Fibroblast of pulmonary artery (primary cell): Measurements from ENCODE around the gene LYPD6.
A peak's percentile ranks its signal among the peaks of the same experiment; 100 is the strongest.
"Not testable (repeated sequence)": the region's sequence is repeated elsewhere in the genome, so short reads cannot be mapped to it uniquely, and the experiment has no call there.

Experiments
- DNase-seq: peaks from one replicate; pipeline ENCODE4 v3.0.0-alpha.2; 2010; ENCODE audit warnings: low read depth
- H3K4me3 ChIP-seq: replicated peaks from 2 replicates; pipeline ENCODE4 v1.5.1; 2011; ENCODE audit warnings: low read depth, mild to moderate bottlenecking, control low read depth, low read length, moderate library complexity
- CTCF ChIP-seq: IDR thresholded peaks from 2 replicates; pipeline ENCODE4 v1.5.1; 2011; ENCODE audit warnings: mild to moderate bottlenecking, control low read depth, low read length, inconsistent platforms; ENCODE audit errors: missing control alignments

The LYPD6 gene

GRCh38 chr2:149489452-149489851 lies 159.1 kb downstream of the LYPD6 start:
- no peak overlapping the region for H3K4me3 ChIP-seq
- no peak for TF ChIP-seq CTCF
- no peak for DNase-seq

- TF ChIP-seq CTCF, result no peak
- peak; percentile 10 for DNase-seq
- H3K4me3 ChIP-seq, result no peak overlapping the region
Measured at GRCh38 chr2:149490296-149490695, 159.9 kb downstream of the LYPD6 start.

- no peak for TF ChIP-seq CTCF
Measured at GRCh38 chr2:149492923-149493322, 162.5 kb downstream of the LYPD6 start.

GRCh38 chr2:149499204-149499603 lies 168.8 kb downstream of the LYPD6 start:
- not testable (repeated sequence) for DNase-seq, H3K4me3 ChIP-seq

More at GRCh38 chr2:149492923-149493322, 162.5 kb downstream of the LYPD6 start:
- H3K4me3 ChIP-seq, result no peak overlapping the region
- DNase-seq, result no peak

- H3K4me3 ChIP-seq, DNase-seq: not testable (repeated sequence)
Measured at GRCh38 chr2:149506808-149507207, 176.4 kb downstream of the LYPD6 start.

- no peak for TF ChIP-seq CTCF
- no peak overlapping the region for H3K4me3 ChIP-seq
- DNase-seq, result no peak
Measured at GRCh38 chr2:149507974-149508373, 177.6 kb downstream of the LYPD6 start.

GRCh38 chr2:149513461-149513860 lies 183.1 kb downstream of the LYPD6 start:
- no peak for TF ChIP-seq CTCF
- H3K4me3 ChIP-seq, result no peak overlapping the region
- DNase-seq, result no peak
